SK-N-SH (cell line): Measurements from ENCODE around the gene LOXHD1. TPM values are rescaled to one million over a fixed set of nuclear protein-coding genes. Genes with fewer than 3 reads are reported as not detected.

Source experiments
- CTCF ChIA-PET: fragments of 300-600, 350-600 bp; formaldehyde crosslinking; extraction: SDS; loops from one replicate; lab custom pipeline; 2021; lab: Yijun Ruan, JAX
- POLR2A ChIA-PET: fragments of 350-600 bp; sonication (Branson Sonifier 250); formaldehyde crosslinking; extraction: SDS; loops from one replicate; lab custom pipeline; 2020; ENCODE audit warnings: antibody characterized with exemption, inconsistent platforms; lab: Yijun Ruan, JAX
- DNase-seq: peaks from one replicate; pipeline ENCODE4 v3.0.0; 2012
- H2AFZ ChIP-seq: fragments of 200-600 bp; sonication (generic); 2 replicates; pipeline ENCODE4 v1.8.1; 2016; ENCODE audit warnings: antibody characterized with exemption, mild to moderate bottlenecking, low read depth
- H3F3A ChIP-seq: fragments of 200-600 bp; sonication (generic); replicated peaks from 2 replicates; pipeline ENCODE3; 2016; ENCODE audit warnings: antibody characterized with exemption, mild to moderate bottlenecking; ENCODE audit not compliant: insufficient read depth
- H3K27ac ChIP-seq, 2 experiments: fragments of 200-500 bp in 1 of 2; fragments of 200-600 bp in 1 of 2; sonication (Bioruptor generic) in 1 of 2; sonication (generic), shearing (Covaris generic) in 1 of 2; 2 replicates each; pipeline versions ENCODE4 v1.5.1 to v1.6.1; 2014 to 2016; ENCODE audit warnings: low read depth in 2 of 2, inconsistent platforms in 1 of 2, low read length in 1 of 2, mild to moderate bottlenecking in 1 of 2, mixed read lengths in 1 of 2
- H3K27me3 ChIP-seq: fragments of 200-600 bp; sonication (generic), shearing (Covaris generic); 2 replicates; pipeline ENCODE4 v1.6.1; 2016; ENCODE audit warnings: mixed run types; ENCODE audit not compliant: insufficient read depth
- H3K36me3 ChIP-seq, 2 experiments: fragments of 200-500 bp in 1 of 2; fragments of 200-600 bp in 1 of 2; sonication (Bioruptor generic) in 1 of 2; sonication (generic) in 1 of 2; replicated peaks in 1 of 2; 2 replicates each; pipeline versions ENCODE3 to v1.5.1; 2014 to 2016; ENCODE audit warnings: low read length in 1 of 2, mild to moderate bottlenecking in 1 of 2; ENCODE audit not compliant: insufficient read depth in 2 of 2, control insufficient read depth in 1 of 2
- H3K4me1 ChIP-seq, 2 experiments: fragments of 200-500 bp in 1 of 2; fragments of 200-600 bp in 1 of 2; sonication (Bioruptor generic) in 1 of 2; sonication (generic), shearing (Covaris generic) in 1 of 2; 2 replicates each; pipeline versions ENCODE4 v1.5.1 to v1.6.1; 2014 to 2016; ENCODE audit warnings: low read depth in 1 of 2, low read length in 1 of 2, mixed run types in 1 of 2; ENCODE audit not compliant: insufficient read depth in 2 of 2, control insufficient read depth in 1 of 2
- H3K4me2 ChIP-seq: fragments of 200-600 bp; sonication (generic), shearing (Covaris generic); 2 replicates; pipeline ENCODE4 v1.6.1; 2017; ENCODE audit warnings: mixed run types
- H3K4me3 ChIP-seq, 2 experiments: fragments of 200-500 bp in 1 of 2; fragments of 200-600 bp in 1 of 2; sonication (Bioruptor generic) in 1 of 2; sonication (generic), shearing (Covaris generic) in 1 of 2; 2 replicates each; pipeline versions ENCODE4 v1.5.1 to v1.8.1; 2014 to 2016; ENCODE audit warnings: low read depth in 2 of 2, inconsistent platforms in 1 of 2, low read length in 1 of 2, mild to moderate bottlenecking in 1 of 2, mixed read lengths in 1 of 2, moderate library complexity in 1 of 2
- H3K79me2 ChIP-seq: fragments of 200-600 bp; sonication (generic); 2 replicates; pipeline ENCODE4 v1.8.1; 2017; ENCODE audit warnings: mild to moderate bottlenecking; ENCODE audit not compliant: insufficient read depth
- H3K9ac ChIP-seq: fragments of 200-600 bp; sonication (generic); 2 replicates; pipeline ENCODE4 v1.6.1; 2017; ENCODE audit warnings: mixed run types
- H3K9me2 ChIP-seq: fragments of 200-600 bp; sonication (generic); 2 replicates; pipeline ENCODE4 v1.6.1; 2017; ENCODE audit warnings: mixed run types
- H3K9me3 ChIP-seq: fragments of 200-600 bp; sonication (generic); 2 replicates; pipeline ENCODE4 v1.6.1; 2017; ENCODE audit warnings: mixed run types, mild to moderate bottlenecking, moderate library complexity
- H4K20me1 ChIP-seq: fragments of 200-600 bp; sonication (generic); 2 replicates; pipeline ENCODE4 v1.6.1; 2017; ENCODE audit warnings: mild to moderate bottlenecking, mixed run types; ENCODE audit not compliant: insufficient read depth
- CHD2 ChIP-seq: fragments of 150-350 bp; IDR thresholded peaks from 2 replicates; pipeline ENCODE4 v1.6.1; 2018; ENCODE audit warnings: low read length; ENCODE audit not compliant: partially characterized antibody
- EP300 ChIP-seq, 2 experiments: IDR thresholded peaks; 2 replicates each; pipeline versions ENCODE4 v1.4.0 to v1.6.1; 2012; ENCODE audit warnings: borderline replicate concordance in 1 of 2, low read depth in 1 of 2, low read length in 1 of 2
- EZH2phosphoT487 ChIP-seq: fragments of 200-600 bp; sonication (generic); IDR thresholded peaks from 2 replicates; pipeline ENCODE4 v1.6.1; 2017; ENCODE audit warnings: low read depth, mixed run types, mild to moderate bottlenecking, antibody characterized with exemption, moderate library complexity, borderline replicate concordance
- FOXM1 ChIP-seq: IDR thresholded peaks from 2 replicates; pipeline ENCODE4 v1.4.0; 2012; ENCODE audit warnings: low read depth, mild to moderate bottlenecking
- MEF2A ChIP-seq: IDR thresholded peaks from 2 replicates; pipeline ENCODE4 v1.4.0; 2012; ENCODE audit warnings: low read depth, borderline replicate concordance
- MXI1 ChIP-seq: IDR thresholded peaks from 2 replicates; pipeline ENCODE4 v1.6.1; 2012; ENCODE audit warnings: mild to moderate bottlenecking, low read depth, low read length, improper control_type of control experiment
- POLR2AphosphoS5 ChIP-seq: IDR thresholded peaks from 2 replicates; pipeline ENCODE4 v1.6.1; 2012; ENCODE audit warnings: low read depth, low read length
- RAD21 ChIP-seq: IDR thresholded peaks from 2 replicates; pipeline ENCODE4 v1.6.1; 2012; ENCODE audit warnings: mild to moderate bottlenecking, low read length
- TAF1 ChIP-seq: IDR thresholded peaks from 2 replicates; pipeline ENCODE4 v1.6.1; 2012; ENCODE audit warnings: low read depth, mild to moderate bottlenecking, low read length, moderate library complexity, borderline replicate concordance
- YY1 ChIP-seq: IDR thresholded peaks from 2 replicates; pipeline ENCODE4 v1.4.0; 2012; ENCODE audit warnings: low read depth, mild to moderate bottlenecking
- WGBS: methylation state at CpG from one replicate; pipeline ENCODE4 v1.1.6; 2017; ENCODE audit warnings: low lambda C conversion rate; 5-methylcytosine and 5-hydroxymethylcytosine counted together
- polyA plus RNA-seq, 3 experiments: library from polyadenylated mRNA; depleted of rRNA; stranded (reverse); fragments of >200 nt; gene quantifications; 2 replicates each; pipeline ENCODE4 v1.2.3, GENCODE V29; 2012
- TF ChIP-seq, protein P1 (sequence below): IDR thresholded peaks from 2 replicates; pipeline ENCODE4; 2012
- TF ChIP-seq, protein P2 (sequence below): fragments of 200-600 bp; sonication (generic); IDR thresholded peaks from 2 replicates; pipeline ENCODE4 v1.6.1; 2017; ENCODE audit warnings: antibody characterized with exemption, mild to moderate bottlenecking, moderate library complexity
- TF ChIP-seq, protein P3 (sequence below): IDR thresholded peaks from 2 replicates; pipeline ENCODE4 v1.4.0; 2012; ENCODE audit warnings: low read depth, borderline replicate concordance
- TF ChIP-seq, protein P4 (sequence below): IDR thresholded peaks from 2 replicates; pipeline ENCODE4 v1.4.0; 2012; ENCODE audit warnings: low read depth, borderline replicate concordance
- TF ChIP-seq, protein P5 (sequence below): IDR thresholded peaks from 2 replicates; pipeline ENCODE4 v1.6.1; 2012; ENCODE audit warnings: mild to moderate bottlenecking, low read depth, low read length, moderate library complexity

Gene LOXHD1
- polyA plus RNA-seq, 1 of the 3 experiments (the other 2 are of a cell fraction) = not detected

DNA sequence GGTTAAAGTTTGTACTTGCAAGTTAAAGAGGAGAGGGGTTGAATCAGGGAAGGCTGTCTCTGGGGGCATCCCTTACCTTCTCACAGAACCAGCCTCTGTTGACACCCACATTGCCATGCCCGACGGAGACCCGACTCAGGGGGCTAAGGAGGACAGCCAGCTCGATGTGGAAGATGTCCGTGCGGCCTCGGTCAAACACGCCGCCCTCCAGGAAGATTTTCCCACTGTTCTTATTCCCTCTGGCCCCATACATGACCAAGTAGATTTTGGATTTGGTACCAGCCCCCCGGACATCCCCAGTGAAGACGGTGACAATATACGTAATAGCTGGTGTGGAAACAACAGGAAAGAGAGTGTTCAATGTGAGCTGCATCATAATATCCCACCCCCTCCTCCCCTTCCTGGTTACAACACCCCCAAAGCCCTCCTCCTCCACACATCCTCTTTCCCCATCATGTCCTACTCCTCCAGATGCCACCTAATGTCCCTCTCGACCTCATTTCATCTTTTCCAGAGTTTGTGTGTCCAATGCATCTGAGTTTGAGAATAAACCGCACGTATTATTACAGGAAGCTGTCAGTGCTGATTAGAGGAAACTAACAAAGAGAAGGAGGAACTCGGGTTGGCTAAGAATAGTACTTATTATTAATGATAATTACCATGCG is 55.7 kb downstream of the LOXHD1 start:
- peaks cover 0 to 3% of the 10 kb centered on the region in 2 experiments; a peak in 1 of 4 replicates for H3K4me1 ChIP-seq
- DNase-seq = no peak
- no peak overlapping the region for H3K4me3 ChIP-seq
- H3F3A ChIP-seq = peaks cover 3% of the 10 kb centered on the region
- ChIA-PET CTCF (interaction anchor here (1.1 to 2.0 kb wide), 3 partner anchors 8 to 428 kb away, joined by 3 to 5 read pairs (median 3); a partner anchor contains a TSS), POLR2A (no interaction called here)
- no peak overlapping the region for H3K27ac ChIP-seq
- H3K9me2 ChIP-seq = no peaks in the 10 kb centered on the region
- 50% methylated on average over 16 of the region's 17 CpGs for WGBS
- peaks cover 7% of the 10 kb centered on the region; the same call in 1 of the 2 replicates for H3K9me3 ChIP-seq
- H3K4me2 ChIP-seq = no peak overlapping the region
- H3K36me3 ChIP-seq = no peaks in the 10 kb centered on the region
- TF ChIP-seq FOXM1 (no peak), CHD2 (no peak), MEF2A (no peak), TAF1 (no peak), YY1 (no peak), MXI1 (no peak), RAD21 (no peak), POLR2AphosphoS5 (no peak), EP300 (IDR thresholded peaks at IDR 0.05; ENCODE audit: borderline replicate concordance in 1 of 2, low read depth in 1 of 2, low read length in 1 of 2) (no peak), EZH2phosphoT487 (no peak)
- TF ChIP-seq, protein P1, sequence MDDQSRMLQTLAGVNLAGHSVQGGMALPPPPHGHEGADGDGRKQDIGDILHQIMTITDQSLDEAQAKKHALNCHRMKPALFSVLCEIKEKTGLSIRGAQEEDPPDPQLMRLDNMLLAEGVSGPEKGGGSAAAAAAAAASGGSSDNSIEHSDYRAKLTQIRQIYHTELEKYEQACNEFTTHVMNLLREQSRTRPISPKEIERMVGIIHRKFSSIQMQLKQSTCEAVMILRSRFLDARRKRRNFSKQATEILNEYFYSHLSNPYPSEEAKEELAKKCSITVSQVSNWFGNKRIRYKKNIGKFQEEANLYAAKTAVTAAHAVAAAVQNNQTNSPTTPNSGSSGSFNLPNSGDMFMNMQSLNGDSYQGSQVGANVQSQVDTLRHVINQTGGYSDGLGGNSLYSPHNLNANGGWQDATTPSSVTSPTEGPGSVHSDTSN = no peak
- TF ChIP-seq, protein P2, sequence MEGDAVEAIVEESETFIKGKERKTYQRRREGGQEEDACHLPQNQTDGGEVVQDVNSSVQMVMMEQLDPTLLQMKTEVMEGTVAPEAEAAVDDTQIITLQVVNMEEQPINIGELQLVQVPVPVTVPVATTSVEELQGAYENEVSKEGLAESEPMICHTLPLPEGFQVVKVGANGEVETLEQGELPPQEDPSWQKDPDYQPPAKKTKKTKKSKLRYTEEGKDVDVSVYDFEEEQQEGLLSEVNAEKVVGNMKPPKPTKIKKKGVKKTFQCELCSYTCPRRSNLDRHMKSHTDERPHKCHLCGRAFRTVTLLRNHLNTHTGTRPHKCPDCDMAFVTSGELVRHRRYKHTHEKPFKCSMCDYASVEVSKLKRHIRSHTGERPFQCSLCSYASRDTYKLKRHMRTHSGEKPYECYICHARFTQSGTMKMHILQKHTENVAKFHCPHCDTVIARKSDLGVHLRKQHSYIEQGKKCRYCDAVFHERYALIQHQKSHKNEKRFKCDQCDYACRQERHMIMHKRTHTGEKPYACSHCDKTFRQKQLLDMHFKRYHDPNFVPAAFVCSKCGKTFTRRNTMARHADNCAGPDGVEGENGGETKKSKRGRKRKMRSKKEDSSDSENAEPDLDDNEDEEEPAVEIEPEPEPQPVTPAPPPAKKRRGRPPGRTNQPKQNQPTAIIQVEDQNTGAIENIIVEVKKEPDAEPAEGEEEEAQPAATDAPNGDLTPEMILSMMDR = no peak
- TF ChIP-seq, protein P3, sequence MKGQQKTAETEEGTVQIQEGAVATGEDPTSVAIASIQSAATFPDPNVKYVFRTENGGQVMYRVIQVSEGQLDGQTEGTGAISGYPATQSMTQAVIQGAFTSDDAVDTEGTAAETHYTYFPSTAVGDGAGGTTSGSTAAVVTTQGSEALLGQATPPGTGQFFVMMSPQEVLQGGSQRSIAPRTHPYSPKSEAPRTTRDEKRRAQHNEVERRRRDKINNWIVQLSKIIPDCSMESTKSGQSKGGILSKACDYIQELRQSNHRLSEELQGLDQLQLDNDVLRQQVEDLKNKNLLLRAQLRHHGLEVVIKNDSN = no peak
- TF ChIP-seq, protein P4, sequence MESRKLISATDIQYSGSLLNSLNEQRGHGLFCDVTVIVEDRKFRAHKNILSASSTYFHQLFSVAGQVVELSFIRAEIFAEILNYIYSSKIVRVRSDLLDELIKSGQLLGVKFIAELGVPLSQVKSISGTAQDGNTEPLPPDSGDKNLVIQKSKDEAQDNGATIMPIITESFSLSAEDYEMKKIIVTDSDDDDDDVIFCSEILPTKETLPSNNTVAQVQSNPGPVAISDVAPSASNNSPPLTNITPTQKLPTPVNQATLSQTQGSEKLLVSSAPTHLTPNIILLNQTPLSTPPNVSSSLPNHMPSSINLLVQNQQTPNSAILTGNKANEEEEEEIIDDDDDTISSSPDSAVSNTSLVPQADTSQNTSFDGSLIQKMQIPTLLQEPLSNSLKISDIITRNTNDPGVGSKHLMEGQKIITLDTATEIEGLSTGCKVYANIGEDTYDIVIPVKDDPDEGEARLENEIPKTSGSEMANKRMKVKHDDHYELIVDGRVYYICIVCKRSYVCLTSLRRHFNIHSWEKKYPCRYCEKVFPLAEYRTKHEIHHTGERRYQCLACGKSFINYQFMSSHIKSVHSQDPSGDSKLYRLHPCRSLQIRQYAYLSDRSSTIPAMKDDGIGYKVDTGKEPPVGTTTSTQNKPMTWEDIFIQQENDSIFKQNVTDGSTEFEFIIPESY = no peak
- TF ChIP-seq, protein P5, sequence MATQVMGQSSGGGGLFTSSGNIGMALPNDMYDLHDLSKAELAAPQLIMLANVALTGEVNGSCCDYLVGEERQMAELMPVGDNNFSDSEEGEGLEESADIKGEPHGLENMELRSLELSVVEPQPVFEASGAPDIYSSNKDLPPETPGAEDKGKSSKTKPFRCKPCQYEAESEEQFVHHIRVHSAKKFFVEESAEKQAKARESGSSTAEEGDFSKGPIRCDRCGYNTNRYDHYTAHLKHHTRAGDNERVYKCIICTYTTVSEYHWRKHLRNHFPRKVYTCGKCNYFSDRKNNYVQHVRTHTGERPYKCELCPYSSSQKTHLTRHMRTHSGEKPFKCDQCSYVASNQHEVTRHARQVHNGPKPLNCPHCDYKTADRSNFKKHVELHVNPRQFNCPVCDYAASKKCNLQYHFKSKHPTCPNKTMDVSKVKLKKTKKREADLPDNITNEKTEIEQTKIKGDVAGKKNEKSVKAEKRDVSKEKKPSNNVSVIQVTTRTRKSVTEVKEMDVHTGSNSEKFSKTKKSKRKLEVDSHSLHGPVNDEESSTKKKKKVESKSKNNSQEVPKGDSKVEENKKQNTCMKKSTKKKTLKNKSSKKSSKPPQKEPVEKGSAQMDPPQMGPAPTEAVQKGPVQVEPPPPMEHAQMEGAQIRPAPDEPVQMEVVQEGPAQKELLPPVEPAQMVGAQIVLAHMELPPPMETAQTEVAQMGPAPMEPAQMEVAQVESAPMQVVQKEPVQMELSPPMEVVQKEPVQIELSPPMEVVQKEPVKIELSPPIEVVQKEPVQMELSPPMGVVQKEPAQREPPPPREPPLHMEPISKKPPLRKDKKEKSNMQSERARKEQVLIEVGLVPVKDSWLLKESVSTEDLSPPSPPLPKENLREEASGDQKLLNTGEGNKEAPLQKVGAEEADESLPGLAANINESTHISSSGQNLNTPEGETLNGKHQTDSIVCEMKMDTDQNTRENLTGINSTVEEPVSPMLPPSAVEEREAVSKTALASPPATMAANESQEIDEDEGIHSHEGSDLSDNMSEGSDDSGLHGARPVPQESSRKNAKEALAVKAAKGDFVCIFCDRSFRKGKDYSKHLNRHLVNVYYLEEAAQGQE = no peak
- TF ChIP-seq, all 33 proteins: peak for 0
- Histone ChIP-seq H4K20me1 (no peaks in the 10 kb centered on the region), H2AFZ (no peak overlapping the region), H3K79me2 (no peaks in the 10 kb centered on the region), H3K27me3 (no peaks in the 10 kb centered on the region), H3K9ac (no peak overlapping the region)
